ENCODE results near the gene DSP. TPM values are rescaled to one million over a fixed set of nuclear protein-coding genes. Genes with fewer than 3 reads are reported as not detected.

The DSP gene
- total RNA-seq, 1 experiment from 2014 or later, result 20.1 TPM

GRCh38 chr6:7537565-7538174 lies 3.8 kb upstream of the DSP start:
- no peak overlapping the region for H3K27ac ChIP-seq (ENCODE audit: low read length)
- no TSS peak for BruUV-seq (replicated peaks)
- H3K4me1 ChIP-seq (ENCODE audit: control insufficient read depth, insufficient read depth, low read length), result peaks cover 4% of the 10 kb centered on the region
- DNase-seq (ENCODE audit: low read depth, low spot score) (no peak), ATAC-seq (no peak)
- ChIA-PET CTCF (no interaction called here), POLR2A (no interaction called here)
- no peaks in the 10 kb centered on the region for H3K9me3 ChIP-seq (ENCODE audit: control insufficient read depth, insufficient read depth, low read depth, low read length)
- in situ Hi-C loops (cut with HindIII; ENCODE audit: low pct_unique_long_range_greater_than_20kb, low sequenced_read_pairs) (no loop called here), intact Hi-C loops (cut with micrococcal nuclease; ENCODE audit: unreplicated experiment) (no loop called here)
- peaks cover 15% of the 10 kb centered on the region for H3K27me3 ChIP-seq (ENCODE audit: control insufficient read depth, insufficient read depth, low read length)
- TF ChIP-seq TCF7L2 (IDR thresholded peaks at IDR 0.05; ENCODE audit: low read depth, low read length), result no peak
- TF ChIP-seq POLR2AphosphoS5 (IDR thresholded peaks at IDR 0.05; ENCODE audit: low read depth, low read length), result no peak
- TF ChIP-seq REST (IDR thresholded peaks at IDR 0.05; ENCODE audit: insufficient read depth in 1 of 2, low read depth in 2 of 2, low read length in 1 of 2), result no peak
- TF ChIP-seq CTCF (IDR thresholded peaks at IDR 0.05), result no peak
- TF ChIP-seq SIN3A (IDR thresholded peaks at IDR 0.05; ENCODE audit: borderline replicate concordance, insufficient read depth, low read depth, low read length), result no peak
- H3K36me3 ChIP-seq (ENCODE audit: control insufficient read depth, insufficient read depth, low read length), result peaks cover under 1% of the 10 kb centered on the region; the same call in 1 of the 2 replicates
- no peak overlapping the region for H3K4me3 ChIP-seq (ENCODE audit: low read depth in 2 of 2, low read length in 2 of 2)

GRCh38 chr6:7538484-7538883 lies 3.0 kb upstream of the DSP start:
- Histone ChIP-seq H3K4me1 (ENCODE audit: control insufficient read depth, insufficient read depth, low read length) (peaks cover 4% of the 10 kb centered on the region), H3K36me3 (ENCODE audit: control insufficient read depth, insufficient read depth, low read length) (peaks cover 2% of the 10 kb centered on the region; the same call in 1 of the 2 replicates), H3K27ac (ENCODE audit: low read length) (no peak overlapping the region), H3K9me3 (ENCODE audit: control insufficient read depth, insufficient read depth, low read depth, low read length) (no peaks in the 10 kb centered on the region), H3K27me3 (ENCODE audit: control insufficient read depth, insufficient read depth, low read length) (peaks cover 18% of the 10 kb centered on the region), H3K4me3 (ENCODE audit: low read depth in 2 of 2, low read length in 2 of 2) (no peak overlapping the region)
- ChIA-PET POLR2A (no interaction called here), CTCF (interaction anchor here (0.5 to 0.7 kb wide), 2 partner anchors 16 to 40 kb away, joined by 3 read pairs; no protein-coding TSS in a partner anchor)
- BruUV-seq (replicated peaks), result no TSS peak
- in situ Hi-C loops (cut with HindIII; ENCODE audit: low pct_unique_long_range_greater_than_20kb, low sequenced_read_pairs) (no loop called here), intact Hi-C loops (cut with micrococcal nuclease; ENCODE audit: unreplicated experiment) (no loop called here)
- ATAC-seq (no peak), DNase-seq (ENCODE audit: low read depth, low spot score) (no peak)
- TF ChIP-seq CTCF (IDR thresholded peaks at IDR 0.05) (no peak), TCF7L2 (IDR thresholded peaks at IDR 0.05; ENCODE audit: low read depth, low read length) (no peak), POLR2AphosphoS5 (IDR thresholded peaks at IDR 0.05; ENCODE audit: low read depth, low read length) (no peak), SIN3A (IDR thresholded peaks at IDR 0.05; ENCODE audit: borderline replicate concordance, insufficient read depth, low read depth, low read length) (no peak), REST (IDR thresholded peaks at IDR 0.05; ENCODE audit: insufficient read depth in 1 of 2, low read depth in 2 of 2, low read length in 1 of 2) (no peak)

Measured in Panc1 (cell line).